22Rv1 (cell line): ENCODE results near the gene DDX39A.
"Not testable (repeated sequence)": the region's sequence is repeated elsewhere in the genome, so short reads cannot be mapped to it uniquely, and the experiment has no call there.

Source experiments
- H3K27ac ChIP-seq: fragments of 450-650 bp; 2 replicates; pipeline ENCODE4 v1.5.1; 2017
- ZFX ChIP-seq: fragments of 450-650 bp; IDR thresholded peaks from 2 replicates; pipeline ENCODE4 v1.6.1; 2017; ENCODE audit warnings: antibody characterized with exemption, borderline replicate concordance
- TF ChIP-seq, protein P1 (sequence below): fragments of 450-650 bp; IDR thresholded peaks from 2 replicates; pipeline ENCODE4 v1.5.1; 2017; ENCODE audit warnings: mild to moderate bottlenecking

DDX39A gene

DNA sequence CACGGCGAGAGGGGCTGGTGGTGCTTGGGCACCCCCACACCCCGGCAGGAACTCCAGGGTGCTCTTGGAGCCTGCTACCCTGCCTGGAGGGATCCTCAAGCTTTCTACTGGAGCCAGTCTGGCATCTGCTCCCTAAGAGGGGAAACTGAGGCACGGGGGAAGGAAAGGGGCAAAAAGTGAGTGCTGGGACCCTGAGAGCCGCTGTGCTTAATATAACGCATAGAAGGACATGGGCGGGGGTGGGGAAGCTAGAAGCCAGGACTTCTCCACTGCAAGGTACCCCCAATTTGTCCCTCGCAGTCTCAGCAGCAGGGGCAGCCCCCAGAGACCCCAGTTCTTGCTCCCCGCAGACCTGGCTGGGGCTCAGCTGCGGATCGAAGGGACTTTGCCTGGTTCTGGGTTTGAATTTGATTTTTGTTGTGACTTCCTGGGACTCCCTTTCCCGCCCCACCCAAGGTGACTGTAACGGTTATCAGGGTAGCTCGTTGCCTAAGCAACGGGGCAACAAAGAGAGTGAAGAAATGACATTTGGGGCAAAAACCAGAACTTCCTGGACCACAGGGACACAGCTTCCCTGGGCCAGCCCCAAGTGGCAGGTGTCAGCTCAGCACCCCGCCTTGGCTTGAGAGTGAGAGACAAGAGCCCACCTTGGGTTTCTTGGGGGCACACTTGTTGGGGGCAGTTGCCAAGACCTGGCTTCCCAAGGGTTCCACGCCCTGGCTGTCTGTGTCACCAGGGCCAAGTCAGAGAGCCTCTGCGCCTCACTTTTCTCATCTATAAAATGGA, 37.3 kb downstream of the DDX39A start:
- peak overlapping the region; percentile 64 for H3K27ac ChIP-seq
- TF ChIP-seq, protein P1, sequence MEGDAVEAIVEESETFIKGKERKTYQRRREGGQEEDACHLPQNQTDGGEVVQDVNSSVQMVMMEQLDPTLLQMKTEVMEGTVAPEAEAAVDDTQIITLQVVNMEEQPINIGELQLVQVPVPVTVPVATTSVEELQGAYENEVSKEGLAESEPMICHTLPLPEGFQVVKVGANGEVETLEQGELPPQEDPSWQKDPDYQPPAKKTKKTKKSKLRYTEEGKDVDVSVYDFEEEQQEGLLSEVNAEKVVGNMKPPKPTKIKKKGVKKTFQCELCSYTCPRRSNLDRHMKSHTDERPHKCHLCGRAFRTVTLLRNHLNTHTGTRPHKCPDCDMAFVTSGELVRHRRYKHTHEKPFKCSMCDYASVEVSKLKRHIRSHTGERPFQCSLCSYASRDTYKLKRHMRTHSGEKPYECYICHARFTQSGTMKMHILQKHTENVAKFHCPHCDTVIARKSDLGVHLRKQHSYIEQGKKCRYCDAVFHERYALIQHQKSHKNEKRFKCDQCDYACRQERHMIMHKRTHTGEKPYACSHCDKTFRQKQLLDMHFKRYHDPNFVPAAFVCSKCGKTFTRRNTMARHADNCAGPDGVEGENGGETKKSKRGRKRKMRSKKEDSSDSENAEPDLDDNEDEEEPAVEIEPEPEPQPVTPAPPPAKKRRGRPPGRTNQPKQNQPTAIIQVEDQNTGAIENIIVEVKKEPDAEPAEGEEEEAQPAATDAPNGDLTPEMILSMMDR, result no peak

DNA sequence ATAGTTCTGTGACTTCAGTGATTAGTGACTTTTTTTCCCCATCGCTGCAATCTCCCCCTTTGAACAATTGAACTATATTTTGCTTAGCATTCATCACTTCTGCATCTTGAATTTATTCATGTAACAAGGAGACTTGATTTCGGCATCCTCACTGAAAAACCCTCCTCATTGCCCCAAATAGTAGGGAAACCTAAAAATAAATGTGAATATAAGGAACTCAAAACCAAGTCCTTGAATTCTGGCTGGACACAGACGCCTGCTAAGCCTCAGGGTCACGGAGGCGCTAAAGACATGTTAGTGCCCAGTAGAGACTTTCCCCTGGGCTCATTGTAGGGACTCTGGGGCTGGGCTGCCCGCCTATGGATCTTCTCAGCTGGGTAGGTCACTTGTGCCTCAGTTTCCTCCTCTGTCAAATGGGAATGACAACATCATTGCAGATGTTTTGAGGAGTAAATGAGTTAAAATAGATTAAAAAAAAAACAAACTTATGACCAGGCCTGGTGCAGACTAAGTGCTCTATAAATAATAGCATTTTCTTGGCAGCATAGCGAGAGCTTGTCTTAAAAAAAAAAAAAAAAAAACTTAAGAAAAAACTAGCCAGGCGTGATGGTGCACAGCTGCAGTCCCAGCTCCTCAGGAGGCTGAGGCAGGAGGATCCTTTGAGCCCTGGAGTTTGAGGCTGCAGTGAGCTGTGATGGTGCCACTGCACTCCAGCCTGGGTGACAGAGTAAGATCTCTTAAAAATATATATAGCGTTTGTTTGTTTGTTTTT, 39.7 kb downstream of the DDX39A start:
- H3K27ac ChIP-seq, result no peak overlapping the region

GRCh38 chr19:14378890-14379289, 40.3 kb downstream of the DDX39A start:
- TF ChIP-seq, protein P1, result no peak
- no peak for TF ChIP-seq ZFX
- H3K27ac ChIP-seq, result no peak overlapping the region

More for the DNA sequence above, 39.7 kb downstream of the DDX39A start:
- TF ChIP-seq, protein P1, result no peak
- TF ChIP-seq ZFX, result no peak

DNA sequence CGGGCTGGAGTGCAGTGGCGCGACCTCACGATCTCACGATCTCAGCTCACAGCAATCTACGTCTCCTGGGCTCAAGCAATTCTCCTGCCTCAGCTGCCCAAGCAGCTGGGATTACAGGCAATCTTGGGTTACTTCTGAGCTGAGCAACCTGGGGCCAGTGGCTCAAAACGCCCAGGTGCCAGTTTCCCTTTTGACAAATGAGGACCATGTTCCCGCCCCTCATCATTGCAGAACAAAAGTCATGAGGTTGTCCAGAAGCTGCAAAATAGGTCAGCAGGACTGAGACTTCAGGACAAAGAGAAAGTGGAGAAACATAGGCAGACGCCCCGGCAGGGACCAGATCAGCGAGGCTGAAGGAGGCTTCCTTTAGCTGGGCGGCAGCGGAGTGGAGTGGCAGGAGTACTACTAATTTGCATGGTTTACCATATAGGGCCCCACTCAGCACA, 41.2 kb downstream of the DDX39A start:
- TF ChIP-seq ZFX, result no peak
- TF ChIP-seq, protein P1, result no peak
- H3K27ac ChIP-seq, result no peak overlapping the region

DNA sequence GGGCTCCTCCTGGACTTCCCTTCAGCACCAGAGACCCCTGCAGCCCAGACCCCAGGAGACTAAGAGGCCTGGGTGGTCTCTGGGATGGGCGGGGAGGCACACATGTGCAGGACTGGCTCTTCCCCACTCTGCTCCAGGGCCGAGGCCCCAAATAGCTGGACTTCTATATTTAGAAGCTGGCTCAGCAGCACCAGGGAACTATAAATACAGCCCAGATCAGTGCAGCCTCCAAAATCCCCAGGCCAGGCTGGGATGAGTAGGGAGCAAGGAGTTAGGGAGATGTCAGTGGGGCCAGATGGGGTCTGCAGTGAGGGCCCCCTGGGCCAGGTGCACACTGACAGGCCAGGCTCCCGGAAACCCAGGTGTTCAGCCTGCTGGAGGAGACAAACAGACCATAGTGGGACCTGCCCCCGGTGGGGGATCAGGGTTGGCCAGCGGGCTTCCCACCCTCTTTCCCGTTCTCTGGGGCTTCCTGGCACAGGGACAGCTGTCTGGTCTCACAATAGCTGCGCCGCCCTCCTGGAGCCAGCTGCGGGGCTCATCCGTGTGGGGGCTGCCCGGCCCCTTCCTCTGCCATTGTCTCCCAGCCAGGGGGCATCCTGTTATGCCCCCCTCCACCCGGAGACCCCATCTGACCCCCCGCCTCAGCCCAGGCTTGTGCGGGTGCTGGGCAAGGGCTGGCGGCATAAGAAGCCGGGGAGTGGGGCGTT, 43.4 kb downstream of the DDX39A start:
- TF ChIP-seq, protein P1, result no peak
- no peak for TF ChIP-seq ZFX
- H3K27ac ChIP-seq, result no peak overlapping the region

DNA sequence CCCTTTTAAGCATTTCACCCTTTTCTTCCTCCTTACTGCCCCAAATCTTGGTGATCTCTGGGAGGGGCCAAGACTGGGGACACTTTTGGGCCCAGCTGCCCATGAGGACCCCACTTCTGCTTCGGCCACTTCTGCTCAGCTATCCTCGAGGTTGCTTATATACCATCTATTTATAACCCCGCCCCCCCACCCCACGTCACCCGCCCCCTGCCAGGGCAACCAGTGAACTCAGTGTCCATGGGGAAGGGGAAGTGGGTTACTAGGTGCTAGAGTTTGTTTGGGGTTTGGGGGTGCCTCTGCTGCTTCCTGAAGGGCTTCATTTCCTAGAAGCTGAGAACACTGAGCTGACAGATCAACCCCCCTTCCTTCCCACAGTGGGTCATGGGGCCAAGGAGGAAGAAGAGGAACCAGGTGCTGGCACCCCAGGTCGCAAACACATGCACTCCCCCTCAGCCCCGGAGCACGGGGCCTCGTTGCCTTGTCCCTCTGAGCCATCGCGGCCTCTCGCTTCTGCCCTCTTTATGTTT, 44.0 kb downstream of the DDX39A start:
- TF ChIP-seq, protein P1, result no peak
- TF ChIP-seq ZFX, result no peak
- H3K27ac ChIP-seq, result no peak overlapping the region

- H3K27ac ChIP-seq, result not testable (repeated sequence)
Measured at GRCh38 chr19:14374313-14374712, 44.8 kb downstream of the DDX39A start.

DNA sequence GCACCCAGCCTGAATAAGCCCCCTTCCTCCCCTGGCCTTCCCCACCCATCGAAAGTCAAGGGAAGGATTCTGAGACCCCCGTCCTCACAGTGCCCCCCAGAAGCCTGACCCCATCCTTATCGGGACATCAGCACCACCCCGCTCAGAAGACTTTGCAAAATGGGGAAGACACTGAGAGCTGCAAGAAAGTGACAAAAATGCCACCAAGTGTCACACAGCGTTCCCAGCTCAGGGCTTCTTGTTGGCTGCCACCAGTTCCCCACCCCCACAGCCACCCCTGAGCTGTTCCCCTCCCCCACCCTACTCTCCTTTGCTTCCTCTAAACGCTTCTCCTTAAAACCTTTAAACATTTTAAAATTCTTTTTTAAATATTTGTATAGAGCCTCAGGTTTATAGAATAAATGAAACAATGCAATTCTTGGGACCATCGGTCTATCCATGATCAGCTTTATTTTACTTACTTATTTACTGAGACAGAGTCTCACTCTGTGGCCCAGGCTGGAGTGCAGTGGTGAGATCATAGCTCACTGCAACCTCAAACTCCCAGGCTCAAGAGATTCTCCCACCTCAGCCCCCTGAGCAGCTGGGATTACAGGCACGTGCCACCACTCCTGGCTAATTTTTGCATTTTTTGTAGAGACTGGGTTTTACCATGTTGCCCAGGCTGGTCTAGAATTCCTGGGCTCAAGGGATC, 46.6 kb downstream of the DDX39A start:
- not testable (repeated sequence) for H3K27ac ChIP-seq
